CD14-positive monocyte (primary cell): ENCODE data around the gene THAP2. TPM values are rescaled to one million over a fixed set of nuclear protein-coding genes. Genes with fewer than 3 reads are reported as not detected.
A peak's percentile ranks its signal among the peaks of the same experiment; 100 is the strongest.

Experiments used
- DNase-seq, 3 donors: peaks; one replicate each; pipeline ENCODE4 v3.0.0-alpha.2; 2011 to 2022
- H2AFZ ChIP-seq: 2 replicates; pipeline ENCODE4 v1.6.0; 2012; ENCODE audit warnings: mild to moderate bottlenecking, low read depth, low read length, inconsistent platforms; ENCODE audit not compliant: insufficient read depth, poor library complexity, severe bottlenecking
- H3K27ac ChIP-seq, 2 donors: 1 replicate in 1 of 2; 2 replicates in 1 of 2; pipeline ENCODE4 v1.5.1; 2012 to 2013; ENCODE audit warnings: low read length in 2 of 2, control low read depth in 1 of 2, inconsistent platforms in 1 of 2, low read depth in 1 of 2, mild to moderate bottlenecking in 1 of 2
- H3K27me3 ChIP-seq, 2 donors: one replicate each; pipeline versions ENCODE4 v1.6.0 to v1.6.1; 2011 to 2013; ENCODE audit warnings: low read length in 2 of 2; ENCODE audit not compliant: control insufficient read depth in 2 of 2, insufficient read depth in 2 of 2
- H3K36me3 ChIP-seq, 2 donors: replicated peaks in 1 of 2; 1 replicate in 1 of 2; 2 replicates in 1 of 2; pipeline versions ENCODE4 v1.5.1 to v1.6.1; 2012 to 2013; ENCODE audit warnings: low read length in 2 of 2, control low read depth in 1 of 2, inconsistent platforms in 1 of 2, mild to moderate bottlenecking in 1 of 2; ENCODE audit not compliant: insufficient read depth in 2 of 2, control insufficient read depth in 1 of 2
- H3K4me1 ChIP-seq, 2 donors: 1 replicate in 1 of 2; 2 replicates in 1 of 2; pipeline versions ENCODE4 v1.5.1 to v1.6.1; 2012 to 2013; ENCODE audit warnings: low read length in 2 of 2, control low read depth in 1 of 2, inconsistent platforms in 1 of 2, mild to moderate bottlenecking in 1 of 2, moderate library complexity in 1 of 2; ENCODE audit not compliant: insufficient read depth in 2 of 2, control insufficient read depth in 1 of 2
- H3K4me2 ChIP-seq: replicated peaks from 2 replicates; pipeline ENCODE3; 2012; ENCODE audit warnings: low read length, moderate library complexity, mild to moderate bottlenecking; ENCODE audit not compliant: poor library complexity, severe bottlenecking; ENCODE audit errors: extremely low read depth
- H3K4me3 ChIP-seq, 3 experiments: fragments of 200-600 bp in 1 of 3; sonication (generic) in 1 of 3; replicated peaks in 1 of 3; 1 replicate in 2 of 3; 2 replicates in 1 of 3; pipeline ENCODE4 v1.5.1; 2011 to 2013; ENCODE audit warnings: low read length in 3 of 3, mild to moderate bottlenecking in 3 of 3, control low read depth in 2 of 3, low read depth in 2 of 3, inconsistent platforms in 1 of 3, moderate library complexity in 1 of 3
- H3K79me2 ChIP-seq: 2 replicates; pipeline ENCODE4 v1.6.0; 2012; ENCODE audit warnings: mild to moderate bottlenecking, control low read depth, inconsistent platforms, low read length, moderate library complexity; ENCODE audit not compliant: insufficient read depth
- H3K9ac ChIP-seq: 2 replicates; pipeline ENCODE4 v1.6.0; 2017; ENCODE audit warnings: low read length, mild to moderate bottlenecking; ENCODE audit not compliant: insufficient read depth, poor library complexity, severe bottlenecking
- H3K9me3 ChIP-seq, 2 donors: replicated peaks in 1 of 2; 1 replicate in 1 of 2; 2 replicates in 1 of 2; pipeline versions ENCODE4 v1.5.1 to v1.6.1; 2012 to 2013; ENCODE audit warnings: low read length in 2 of 2, control low read depth in 1 of 2; ENCODE audit not compliant: control insufficient read depth in 1 of 2, insufficient read depth in 1 of 2
- H4K20me1 ChIP-seq: 2 replicates; pipeline ENCODE4 v1.6.0; 2012; ENCODE audit warnings: mild to moderate bottlenecking, low read length, control low read depth, moderate library complexity; ENCODE audit not compliant: insufficient read depth
- H3K27ac Mint-ChIP-seq, 7 donors: one replicate each; pipeline ENCODE4 v1.8.0; 2020; ENCODE audit warnings: mild to moderate bottlenecking in 7 of 7, mixed read lengths in 7 of 7, moderate library complexity in 6 of 7, inconsistent platforms in 2 of 7
- H3K27me3 Mint-ChIP-seq, 3 donors: one replicate each; pipeline ENCODE4 v1.8.0; 2021 to 2022; ENCODE audit warnings: low read depth in 3 of 3, mild to moderate bottlenecking in 3 of 3, mixed read lengths in 3 of 3, moderate library complexity in 3 of 3, inconsistent platforms in 1 of 3
- H3K36me3 Mint-ChIP-seq, 2 donors: one replicate each; pipeline ENCODE4 v1.8.0; 2020; ENCODE audit warnings: mixed read lengths in 2 of 2, inconsistent platforms in 1 of 2, mild to moderate bottlenecking in 1 of 2
- H3K4me1 Mint-ChIP-seq: one replicate; pipeline ENCODE4 v1.8.0; 2020; ENCODE audit warnings: mild to moderate bottlenecking, mixed read lengths
- H3K4me3 Mint-ChIP-seq, 2 donors: one replicate each; pipeline ENCODE4 v1.8.0; 2020; ENCODE audit warnings: mild to moderate bottlenecking in 2 of 2, mixed read lengths in 2 of 2, moderate library complexity in 1 of 2
- H3K9me3 Mint-ChIP-seq, 7 donors: one replicate each; pipeline ENCODE4 v1.8.0; 2020 to 2022; ENCODE audit warnings: mixed read lengths in 7 of 7, mild to moderate bottlenecking in 6 of 7, moderate library complexity in 6 of 7, inconsistent platforms in 2 of 7
- CTCF ChIP-seq: fragments of 200-600 bp; IDR thresholded peaks from one replicate; pipeline ENCODE4 v1.8.0; 2022; ENCODE audit warnings: antibody characterized with exemption, mild to moderate bottlenecking
- WGBS: methylation state at CpG from one replicate; pipeline ENCODE4 v1.1.5; 2013; ENCODE audit warnings: missing lambda C conversion rate; ENCODE audit not compliant: insufficient coverage; 5-methylcytosine and 5-hydroxymethylcytosine counted together
- intact Hi-C, 2 donors: fragments of 100-400 bp; cut with micrococcal nuclease; formaldehyde crosslinking; loops; one replicate each; pipeline versions ENCODE4 v1.15.0 to v1.15.1; 2023
- polyA plus RNA-seq, 3 donors: library from polyadenylated mRNA; depleted of rRNA in 1 of 3; unstranded in 2 of 3; stranded (reverse) in 1 of 3; fragments of 300-500 nt in 2 of 3; fragments of >200 nt in 1 of 3; fragmentation: Illumina TruSeq in 2 of 3; gene quantifications; 1 replicate in 2 of 3; 2 replicates in 1 of 3; pipeline ENCODE4 v1.2.3, GENCODE V29; 2012 to 2021

The THAP2 gene
- polyA plus RNA-seq, 3 donors, result 3.5 to 16.3 (median 4.3) TPM

GRCh38 chr12:71655907-71656306, 8.2 kb upstream of the THAP2 start:
- no CpG with 5 or more reads among the region's 1 CpG for WGBS
- peaks cover 100% of the 10 kb centered on the region for H3K79me2 ChIP-seq
- H3K9me3 ChIP-seq, result peaks cover 0 to 4% of the 10 kb centered on the region in 2 donors
- Mint-ChIP-seq H3K27ac (peak overlapping the region in 4 of 7 donors; percentile 28 to 69 (median 66)), H3K4me3 (no peak overlapping the region), H3K9me3 (peaks cover 0 to 7% (median 0%) of the 10 kb centered on the region in 7 donors), H3K36me3 (peaks cover 29 to 36% of the 10 kb centered on the region in 2 donors), H3K4me1 (peaks cover 18% of the 10 kb centered on the region), H3K27me3 (no peaks in the 10 kb centered on the region)
- H3K4me3 ChIP-seq, result no peak overlapping the region
- no peaks in the 10 kb centered on the region for H3K27me3 ChIP-seq
- H4K20me1 ChIP-seq, result peaks cover 98% of the 10 kb centered on the region
- no peak for DNase-seq
- no peak overlapping the region for H3K9ac ChIP-seq
- peak overlapping the region in 1 of 2 donors; percentile 17 for H3K27ac ChIP-seq
- intact Hi-C loops, result no loop called here
- H3K4me1 ChIP-seq, result peaks cover 3 to 15% of the 10 kb centered on the region in 2 donors
- no peak overlapping the region for H2AFZ ChIP-seq
- TF ChIP-seq CTCF, result no peak
- peaks cover 71 to 95% of the 10 kb centered on the region in 2 donors for H3K36me3 ChIP-seq
- H3K4me2 ChIP-seq, result no peak overlapping the region

- peaks cover 21% of the 10 kb centered on the region for H3K4me1 Mint-ChIP-seq
- WGBS, result no CpG with 5 or more reads among the region's 3 CpGs
- H3K4me3 Mint-ChIP-seq, result no peak overlapping the region
- H3K27ac Mint-ChIP-seq, result no peak overlapping the region
- peaks cover 29 to 36% of the 10 kb centered on the region in 2 donors for H3K36me3 Mint-ChIP-seq
- H3K79me2 ChIP-seq, result peaks cover 100% of the 10 kb centered on the region
- peaks cover 0 to 7% (median 0%) of the 10 kb centered on the region in 7 donors for H3K9me3 Mint-ChIP-seq
- no peak for DNase-seq
- intact Hi-C loops, result no loop called here
- H3K9me3 ChIP-seq, result peaks cover 0 to 4% of the 10 kb centered on the region in 2 donors
- H2AFZ ChIP-seq, result no peak overlapping the region
- H3K27me3 ChIP-seq, result no peaks in the 10 kb centered on the region
- peaks cover 69 to 86% of the 10 kb centered on the region in 2 donors for H3K36me3 ChIP-seq
- H3K27ac ChIP-seq, result peak overlapping the region in 1 of 2 donors; percentile 2
- no peak for TF ChIP-seq CTCF
- H3K27me3 Mint-ChIP-seq, result no peaks in the 10 kb centered on the region
- H3K9ac ChIP-seq, result no peak overlapping the region
- H4K20me1 ChIP-seq, result peaks cover 97% of the 10 kb centered on the region
- peaks cover 11 to 17% of the 10 kb centered on the region in 2 donors for H3K4me1 ChIP-seq
- H3K4me2 ChIP-seq, result no peak overlapping the region
- H3K4me3 ChIP-seq, result no peak overlapping the region
Measured at GRCh38 chr12:71656740-71657139, 7.4 kb upstream of the THAP2 start.
